ENCODE measurements around the gene NFXL1.

Gene NFXL1

GRCh38 chr4:47891928-47892327 is 22.5 kb downstream of the NFXL1 start:
- DNase-seq (ENCODE audit: low read depth in 2 of 2) = no peak

DNA sequence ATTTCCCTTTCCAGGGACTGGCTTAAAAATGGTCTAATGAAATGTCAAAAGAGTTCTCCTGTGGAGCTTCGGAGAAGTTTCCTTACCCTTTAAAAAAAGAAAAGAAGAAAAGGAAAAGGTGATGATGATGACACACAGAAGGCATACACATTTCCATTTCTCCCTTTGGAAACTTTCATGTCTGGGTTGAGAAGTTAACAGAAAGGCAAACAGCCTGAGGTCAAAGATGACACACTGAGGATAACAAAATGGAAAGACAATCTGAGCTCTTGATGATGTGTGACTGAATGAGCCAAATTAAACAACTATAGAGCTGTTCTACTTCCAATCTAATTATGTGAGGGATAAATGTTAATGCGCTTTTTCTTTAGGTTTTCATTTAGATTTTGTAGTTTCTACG is 32.2 kb downstream of the NFXL1 start:
- DNase-seq (ENCODE audit: low read depth in 2 of 2) = no peak

DNA sequence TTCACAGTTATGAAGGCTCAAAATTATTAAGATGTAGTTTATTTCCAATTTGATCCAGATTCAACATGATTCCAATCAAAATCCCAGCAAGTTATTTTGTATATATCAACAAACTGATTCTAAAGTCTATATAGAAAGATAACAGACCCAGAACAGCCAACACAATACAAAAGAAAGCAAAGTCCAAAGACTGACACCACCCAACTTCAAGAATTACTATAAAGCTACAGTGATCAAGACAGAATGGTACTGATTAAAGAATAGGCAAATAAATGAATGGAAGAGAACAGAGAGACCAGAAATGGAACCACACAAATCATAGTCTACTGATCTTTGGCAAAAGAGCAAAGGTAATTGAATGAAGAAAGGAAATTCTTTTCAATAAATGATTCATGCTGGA is 34.9 kb downstream of the NFXL1 start:
- DNase-seq (ENCODE audit: low read depth in 2 of 2) = no peak

GRCh38 chr4:47876784-47877546 is 37.4 kb downstream of the NFXL1 start:
- DNase-seq (ENCODE audit: low read depth in 2 of 2) = no peak

DNA sequence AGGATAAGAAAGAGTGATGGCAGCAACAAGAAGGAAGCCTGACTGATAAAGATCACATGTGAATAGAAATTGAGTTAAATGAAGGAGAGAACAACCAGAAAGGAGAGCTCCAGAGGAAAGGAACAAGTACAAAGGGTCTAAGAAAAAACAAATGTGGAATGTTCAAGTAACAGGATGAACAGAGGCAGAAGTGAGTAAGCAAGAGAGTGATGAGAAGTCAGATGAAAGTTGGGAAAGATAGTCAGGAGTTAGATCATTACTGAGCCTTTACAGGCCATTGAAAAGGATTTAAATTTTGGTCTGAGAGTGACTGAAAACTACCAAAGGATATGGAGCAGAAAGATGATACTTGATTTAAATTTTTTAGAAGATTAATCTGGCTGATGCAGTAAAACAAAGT is 38.1 kb downstream of the NFXL1 start:
- no peak for DNase-seq (ENCODE audit: low read depth in 2 of 2)

DNA sequence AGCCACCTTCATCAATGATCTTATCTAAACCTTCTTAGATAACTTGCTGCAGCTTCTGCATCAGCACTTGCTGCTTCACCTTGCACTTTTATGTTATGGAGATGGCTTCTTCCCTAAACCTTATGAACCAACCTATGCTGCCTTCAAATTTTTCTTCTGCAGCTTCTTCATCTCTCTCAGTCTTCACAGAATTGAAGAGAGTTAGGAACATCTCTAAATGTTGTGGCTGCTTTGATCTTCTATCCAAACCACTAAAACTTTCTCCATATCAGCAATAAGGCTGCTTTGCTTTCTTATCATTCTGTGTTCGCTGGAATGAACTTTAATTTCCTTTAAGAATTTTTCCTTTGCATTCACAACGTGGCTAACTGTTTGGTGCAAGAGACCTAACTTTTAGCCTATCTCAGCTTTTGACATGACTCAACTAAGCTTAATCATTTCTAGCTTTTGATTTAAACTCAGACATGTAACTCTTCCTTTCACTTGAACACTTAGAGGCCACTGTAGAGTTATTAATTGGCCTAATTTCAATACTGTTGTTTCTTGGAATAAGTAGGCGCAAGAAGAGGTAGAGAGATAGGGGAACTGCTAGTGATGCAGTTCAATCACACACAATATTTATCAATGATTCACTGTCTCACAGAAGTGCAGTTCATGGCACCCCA is 40.4 kb downstream of the NFXL1 start:
- DNase-seq (ENCODE audit: low read depth in 2 of 2) = no peak

- DNase-seq (ENCODE audit: low read depth in 2 of 2) = no peak
Observed at GRCh38 chr4:47863486-47863885, 50.9 kb downstream of the NFXL1 start.

DNA sequence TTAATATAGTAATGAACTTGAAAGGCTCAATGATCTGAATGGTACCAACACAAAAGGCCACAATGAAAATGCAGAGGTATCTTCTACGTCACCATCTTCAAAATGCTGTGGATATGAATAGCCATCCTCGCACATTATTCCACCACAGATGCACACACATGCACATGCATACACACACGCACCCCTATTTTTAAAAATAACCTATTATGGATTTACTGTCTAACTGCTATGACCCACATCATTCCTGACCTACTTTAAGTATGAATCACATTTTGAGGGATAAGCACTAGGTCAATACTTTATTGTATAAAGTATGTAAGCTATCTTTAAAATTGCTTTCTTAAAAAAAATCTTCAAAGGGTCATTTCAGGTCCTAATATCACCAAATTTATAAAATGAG is 52.1 kb downstream of the NFXL1 start:
- DNase-seq (ENCODE audit: low read depth in 2 of 2) = no peak

DNA sequence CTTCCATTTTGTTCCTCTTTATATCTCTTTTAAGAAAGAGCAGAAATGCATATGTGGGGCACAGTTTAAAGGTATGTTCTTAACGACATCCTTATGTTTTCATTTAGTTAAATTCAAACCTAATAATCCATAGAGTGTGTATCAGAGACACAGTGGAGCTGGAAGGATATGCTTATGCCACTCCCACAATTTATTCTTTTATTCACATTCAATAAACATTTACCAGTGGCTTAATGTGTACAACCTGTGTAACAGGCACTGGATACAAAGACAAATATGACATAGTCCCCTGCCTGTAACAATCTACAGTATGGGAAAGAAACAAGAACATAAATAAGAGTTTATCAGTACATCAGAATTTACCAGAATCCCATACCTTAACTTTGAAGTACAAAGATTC is 54.1 kb downstream of the NFXL1 start:
- no peak for DNase-seq (ENCODE audit: low read depth in 2 of 2)

GRCh38 chr4:47858006-47858405 is 56.4 kb downstream of the NFXL1 start:
- no peak for DNase-seq (ENCODE audit: low read depth in 2 of 2)

DNA sequence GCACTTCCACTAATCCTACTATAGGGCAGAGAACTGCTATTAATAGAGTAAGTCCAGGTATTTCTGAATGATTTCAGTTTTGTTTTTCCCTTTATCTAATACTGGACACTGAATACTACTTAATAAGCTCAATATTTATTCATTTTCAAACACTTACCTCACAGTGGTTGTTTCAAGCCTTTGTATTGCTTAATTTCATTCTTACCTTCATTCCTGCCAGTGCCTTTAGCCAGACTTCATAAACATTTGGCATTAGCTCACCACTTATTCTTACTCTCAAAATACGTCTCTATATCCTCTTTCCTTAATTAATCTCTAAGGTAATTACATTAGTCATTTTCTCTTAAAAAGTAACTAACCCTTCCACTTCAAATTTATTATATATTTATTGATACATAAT is 57.7 kb downstream of the NFXL1 start:
- no peak for DNase-seq (ENCODE audit: low read depth in 2 of 2)

DNA sequence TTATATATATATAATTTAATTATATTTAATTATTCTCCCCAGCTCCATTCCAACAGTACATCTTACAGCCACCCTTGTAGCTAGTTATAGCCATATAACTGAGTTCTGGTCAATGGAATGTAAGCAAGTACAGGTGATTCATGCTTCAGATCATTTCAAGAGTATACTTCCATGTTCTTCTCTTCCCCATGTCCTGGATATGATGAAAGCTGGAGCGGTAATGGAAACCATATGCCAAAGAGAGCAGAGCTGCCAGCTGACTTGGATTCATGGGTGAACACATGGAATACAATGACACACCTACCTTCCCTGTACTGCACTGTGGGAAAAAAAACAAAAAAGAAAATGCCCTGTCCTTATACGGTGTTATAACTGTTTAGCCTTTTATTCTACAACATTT is 59.0 kb downstream of the NFXL1 start:
- no peak for DNase-seq (ENCODE audit: low read depth in 2 of 2)

DNA sequence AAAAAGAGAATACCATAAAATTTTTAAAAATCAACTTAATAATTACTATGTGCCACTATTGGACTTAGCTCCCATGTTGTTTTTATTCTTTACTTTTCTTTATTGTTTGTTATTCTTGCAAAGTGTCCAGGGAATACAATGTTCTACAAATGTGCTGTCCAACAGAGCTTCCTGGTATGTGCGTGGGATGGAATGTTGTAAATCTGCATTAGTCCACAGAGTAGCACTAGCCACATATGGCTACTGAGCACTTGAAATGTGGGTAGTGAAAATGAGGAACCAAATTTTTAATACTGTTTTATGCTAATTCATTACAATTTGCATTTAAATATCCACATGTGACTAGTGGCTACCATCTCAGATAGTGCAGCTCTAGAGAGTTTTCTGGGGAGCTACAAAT is 62.2 kb downstream of the NFXL1 start:
- DNase-seq (ENCODE audit: low read depth in 2 of 2) = no peak

GRCh38 chr4:47849466-47849865 is 64.9 kb downstream of the NFXL1 start:
- DNase-seq (ENCODE audit: low read depth in 2 of 2) = no peak

DNA sequence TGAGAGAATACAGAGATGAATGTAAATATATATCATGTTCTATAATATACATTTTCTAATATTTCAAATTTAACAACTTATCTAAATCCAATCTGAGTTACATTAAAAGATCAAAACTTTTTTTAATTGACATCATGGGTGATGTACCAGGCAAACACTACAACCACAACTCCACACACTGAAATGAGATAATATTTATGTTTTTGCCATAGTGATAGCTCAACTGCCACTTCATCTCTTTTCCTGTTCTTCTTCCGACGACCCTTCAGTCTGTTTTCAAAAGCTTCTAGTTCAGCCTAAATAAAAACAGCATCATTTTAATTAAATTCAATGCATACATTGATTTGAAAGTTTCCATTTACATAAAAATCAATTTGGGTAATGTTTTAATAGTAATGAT is 66.3 kb downstream of the NFXL1 start:
- no peak for DNase-seq (ENCODE audit: low read depth in 2 of 2)

- no peak for DNase-seq (ENCODE audit: low read depth in 2 of 2)
Observed at GRCh38 chr4:47842985-47843384, 71.4 kb downstream of the NFXL1 start.

- DNase-seq (ENCODE audit: low read depth in 2 of 2) = no peak
Observed at GRCh38 chr4:47840291-47840690, 74.1 kb downstream of the NFXL1 start.

GRCh38 chr4:47839259-47839658 is 75.1 kb downstream of the NFXL1 start:
- DNase-seq (ENCODE audit: low read depth in 2 of 2) = peak; percentile 15 to 32

DNA sequence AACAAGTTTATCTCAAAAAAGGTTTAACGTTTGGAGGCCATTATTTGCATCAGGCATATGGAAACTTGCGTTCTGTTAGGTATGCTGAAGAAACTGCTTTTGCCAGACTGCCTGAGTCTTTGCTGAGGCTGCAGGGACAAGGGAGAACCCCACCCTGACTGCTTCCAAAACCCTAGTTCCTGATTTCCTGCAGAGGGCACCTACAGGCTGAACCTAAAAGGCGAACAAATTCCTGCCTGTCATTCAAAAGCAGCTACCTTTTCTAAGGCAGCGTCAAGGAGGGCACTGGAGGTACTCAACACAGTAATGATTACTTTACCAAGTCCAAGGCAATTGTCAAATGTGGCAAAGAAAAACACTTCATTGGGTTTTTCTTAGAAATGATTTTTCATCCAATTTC is 75.9 kb downstream of the NFXL1 start:
- DNase-seq (ENCODE audit: low read depth in 2 of 2) = no peak

DNA sequence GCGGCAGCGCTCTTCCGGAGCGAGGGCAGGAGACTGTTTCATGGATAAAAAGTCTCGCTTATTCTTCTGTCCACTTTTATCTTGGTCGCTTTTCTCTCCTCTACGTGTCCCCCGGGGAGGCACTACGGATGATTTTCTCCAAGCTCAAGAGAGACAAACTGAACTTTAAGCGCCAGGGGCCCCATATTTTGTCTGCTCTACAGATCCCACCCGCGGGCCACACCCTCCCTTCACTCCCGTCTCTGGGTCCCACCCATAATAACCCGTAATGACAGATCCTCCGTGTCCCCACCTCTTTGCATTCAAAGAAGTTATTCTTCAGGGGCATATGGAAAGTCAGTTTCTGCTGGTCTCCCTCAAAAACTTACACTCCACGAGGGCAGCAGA is 76.5 kb downstream of the NFXL1 start, which contains the start of gene CORIN:
Gene CORIN (minus strand): TSS at position 160 of the 387 bp plus-strand sequence. CDS start 118 bp downstream, at position 42.
- DNase-seq (ENCODE audit: low read depth in 2 of 2) = no peak

DNA sequence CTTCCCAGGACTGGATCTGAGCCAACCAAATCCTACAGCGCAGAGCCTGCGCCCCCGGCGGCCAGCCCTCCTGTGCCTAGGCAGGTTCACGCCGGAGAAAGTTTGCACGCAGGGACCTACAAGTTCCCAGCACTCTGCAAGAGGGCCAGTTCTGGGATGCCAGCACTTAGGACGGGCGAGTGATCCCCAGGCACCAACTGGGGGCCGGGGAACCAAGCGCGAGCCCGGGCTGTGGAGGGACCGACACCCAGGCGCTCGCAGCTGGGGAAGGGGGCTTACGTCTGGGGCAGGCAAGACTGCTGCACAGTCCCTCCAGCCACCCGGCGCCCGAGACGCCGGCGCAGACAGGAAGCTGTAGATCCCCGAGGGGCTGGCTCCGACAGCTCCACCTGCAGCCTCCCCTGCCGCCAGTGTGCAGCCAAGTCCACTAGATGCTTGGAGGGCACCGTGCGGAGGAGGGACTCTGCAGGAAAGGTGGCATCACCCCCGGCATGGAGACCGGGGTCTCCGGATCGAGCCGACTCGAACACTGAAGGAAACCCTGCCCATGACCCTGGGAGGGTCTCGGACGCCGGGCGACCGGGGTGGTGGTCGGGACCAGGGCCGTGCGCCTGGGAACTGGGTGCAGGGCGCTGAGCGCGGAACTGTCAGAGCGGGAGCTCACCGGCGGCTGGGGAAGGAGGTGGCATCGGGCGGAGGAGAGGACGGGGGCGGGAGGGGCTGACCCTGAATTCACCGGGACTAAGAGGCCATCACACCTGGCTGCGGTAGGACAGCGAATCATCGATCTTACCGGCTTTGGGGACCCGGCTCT is 77.1 kb downstream of the NFXL1 start:
- peak; percentile 8 to 29 for DNase-seq (ENCODE audit: low read depth in 2 of 2)

DNA sequence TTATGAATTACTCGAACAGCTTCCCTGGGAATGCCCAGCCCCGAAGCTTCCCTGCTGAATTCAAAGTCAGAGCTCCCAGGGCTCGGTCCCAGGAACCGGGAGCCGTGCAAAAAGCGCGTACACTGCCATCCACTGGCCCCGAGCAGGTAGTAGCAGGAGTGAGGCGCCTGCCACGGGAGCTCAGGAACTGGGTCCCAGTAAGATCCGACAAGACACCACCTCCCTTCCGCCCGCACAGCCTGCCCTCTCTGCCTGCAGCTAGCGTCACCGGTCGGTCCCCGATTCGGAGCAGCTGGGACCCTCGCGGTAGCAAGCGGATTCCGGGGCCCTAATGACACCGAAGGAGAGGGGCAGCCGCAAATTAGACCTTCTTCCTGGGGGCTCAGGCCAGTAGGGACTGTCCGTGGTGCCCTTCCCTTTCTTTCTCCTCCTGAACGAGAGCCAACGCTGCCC is 77.7 kb downstream of the NFXL1 start:
- peak; percentile 29 to 52 for DNase-seq (ENCODE audit: low read depth in 2 of 2)

DNA sequence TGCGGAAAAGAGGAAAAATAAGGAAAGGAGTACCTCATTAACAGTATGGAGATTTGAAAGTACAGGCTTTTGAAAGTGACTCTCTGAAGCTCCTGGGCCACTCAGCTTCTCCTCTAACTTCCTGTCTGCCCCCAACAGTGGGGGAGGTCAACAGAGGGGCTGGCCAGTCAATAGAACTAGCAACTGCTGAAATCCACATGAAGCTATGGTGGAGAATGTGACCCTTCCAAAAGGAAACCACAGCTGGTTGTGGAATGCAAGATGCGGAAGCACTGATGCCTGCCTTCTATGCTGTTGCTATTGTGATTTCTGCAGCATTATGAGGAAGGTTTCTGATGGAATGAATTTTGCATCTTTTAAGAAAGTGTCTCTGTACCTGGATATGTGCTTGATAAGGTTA is 78.9 kb downstream of the NFXL1 start:
- DNase-seq (ENCODE audit: low read depth in 2 of 2) = no peak

Data from stimulated activated CD4-positive, alpha-beta T cell treated with anti-CD3 and anti-CD28 coated beads, Interleukin-12 subunit alpha, Interleukin-12 subunit beta, amount 100 ng/mL, for 24 hours (primary cell).